A673 (cell line): ENCODE measurements around the gene SLBP. TPM values are rescaled to one million over a fixed set of nuclear protein-coding genes. Genes with fewer than 3 reads are reported as not detected.
A peak's percentile ranks its signal among the peaks of the same experiment; 100 is the strongest.

Experiments
- Bru-seq: library from RNA; stranded (reverse); fragments of 400-500 nt; gene quantifications from one replicate; lab custom pipeline; 2021; lab: Mats Ljungman, UMichigan
- BruChase-seq, 2 experiments: library from RNA; stranded (reverse); fragments of 400-500 nt; gene quantifications; one replicate each; lab custom pipeline; 2021; lab: Mats Ljungman, UMichigan
- BruUV-seq: library from RNA; stranded (reverse); fragments of 400-500 nt; replicated peaks from 2 replicates; lab custom pipeline; 2021; lab: Mats Ljungman, UMichigan
- CTCF ChIA-PET: fragments of 300-600 bp; sonication (Branson Sonifier 250); formaldehyde crosslinking; loops from one replicate; lab custom pipeline; 2022; ENCODE audit warnings: antibody characterized with exemption; lab: Charles Lee
- POLR2A ChIA-PET: fragments of 300-600 bp; sonication (Branson Sonifier 250); formaldehyde crosslinking; loops from one replicate; lab custom pipeline; 2022; ENCODE audit warnings: antibody characterized with exemption; ENCODE audit not compliant: low non-redundant PET; lab: Charles Lee
- DNase-seq: peaks from one replicate; pipeline ENCODE4 v3.0.0-alpha.2; 2015; ENCODE audit warnings: low spot score
- H3K27ac ChIP-seq: fragments of 200-600 bp; sonication (generic); 2 replicates; pipeline ENCODE4 v1.5.1; 2016; ENCODE audit warnings: mixed run types, low read depth, mild to moderate bottlenecking, mixed read lengths, antibody characterized with exemption, low read length; ENCODE audit not compliant: poor library complexity, severe bottlenecking
- H3K27me3 ChIP-seq: fragments of 200-600 bp; sonication (generic); replicated peaks from 2 replicates; pipeline ENCODE4 v1.6.1; 2017; ENCODE audit warnings: mixed run types, low read depth, mild to moderate bottlenecking, mixed read lengths, antibody characterized with exemption, low read length; ENCODE audit not compliant: insufficient read depth, poor library complexity
- H3K36me3 ChIP-seq: fragments of 200-600 bp; sonication (generic); 2 replicates; pipeline ENCODE4 v1.6.1; 2016; ENCODE audit warnings: mixed run types, mild to moderate bottlenecking, mixed read lengths, antibody characterized with exemption, low read length; ENCODE audit not compliant: insufficient read depth, poor library complexity, severe bottlenecking
- H3K4me1 ChIP-seq: fragments of 200-600 bp; sonication (generic); 2 replicates; pipeline ENCODE4 v1.6.1; 2017; ENCODE audit warnings: mixed run types, mild to moderate bottlenecking, mixed read lengths, antibody characterized with exemption, low read length; ENCODE audit not compliant: insufficient read depth, poor library complexity, severe bottlenecking
- H3K4me3 ChIP-seq: fragments of 200-600 bp; sonication (generic); 2 replicates; pipeline ENCODE4 v1.5.1; 2016; ENCODE audit warnings: low read depth, mixed run types, mild to moderate bottlenecking, mixed read lengths, low read length; ENCODE audit not compliant: poor library complexity, severe bottlenecking
- H3K9me3 ChIP-seq: fragments of 200-600 bp; sonication (generic); 2 replicates; pipeline ENCODE4 v1.6.1; 2016; ENCODE audit warnings: mixed run types, low read depth, mild to moderate bottlenecking, mixed read lengths, antibody characterized with exemption, low read length; ENCODE audit not compliant: poor library complexity, severe bottlenecking
- CTCF ChIP-seq: fragments of 300-800, 200-600 bp; sonication (generic); conservative IDR thresholded peaks from 2 replicates; pipeline ENCODE4 v1.5.1; 2017; ENCODE audit warnings: low read depth, mild to moderate bottlenecking, antibody characterized with exemption, low read length, moderate library complexity, mixed read lengths
- EZH2 ChIP-seq: fragments of 200-600 bp; sonication (generic); IDR thresholded peaks from 2 replicates; pipeline ENCODE4 v1.6.1; 2017; ENCODE audit warnings: borderline replicate concordance, low read depth, mild to moderate bottlenecking, mixed read lengths, antibody characterized with exemption, low read length; ENCODE audit not compliant: poor library complexity, severe bottlenecking
- intact Hi-C: fragments of 100-400 bp; cut with micrococcal nuclease; formaldehyde crosslinking; loops from one replicate; pipeline ENCODE4 v1.10.0; 2022; ENCODE audit not compliant: unreplicated experiment
- long read RNA-seq: library from polyadenylated mRNA; stranded (forward); transcript quantifications from one replicate; pipeline ENCODE4 v2.0.0, GENCODE V29; 2022
- total RNA-seq: library from RNA; stranded (reverse); gene quantifications from 2 replicates; pipeline ENCODE4 v1.2.3, GENCODE V29; 2021

SLBP gene
- total RNA-seq (85.5 and 89.5 TPM in 2 replicates), Bru-seq, nascent RNA (percentile 91 among the genes with signal in this experiment), BruChase-seq, experiment 1, labeled RNA remaining after a 2-hour chase (percentile 88 among the genes with signal in this experiment), BruChase-seq, experiment 2, labeled RNA remaining after a 6-hour chase (percentile 86 among the genes with signal in this experiment)
- long read RNA-seq, transcript SLBP-205 (7 exons, 987 nt): minor isoform, 15 of 180 reads
- long read RNA-seq, transcript SLBP-206 (8 exons, 1,977 nt): major isoform, 147 of 180 reads
- long read RNA-seq, partial matches to known transcripts: 10 of 180 reads
- long read RNA-seq, other reads (novel, unspliced or antisense): 7 of 180 reads

GRCh38 chr4:1712216-1713002 lies at the start of gene SLBP:
TSS of gene SLBP (minus strand) at chr4:1712319. CDS start at chr4:1712188, 131 bp downstream.
- Histone ChIP-seq H3K4me3 (peak within 1 kb of the TSS; percentile 85), H3K36me3 (peaks cover 31% of the 10 kb centered on the region), H3K27ac (peak within 1 kb of the TSS; percentile 100), H3K4me1 (peaks cover 24% of the 10 kb centered on the region), H3K9me3 (no peaks in the 10 kb centered on the region), H3K27me3 (no peaks in the 10 kb centered on the region)
- no TSS peak for BruUV-seq
- POLR2A ChIA-PET: interaction anchor here (0.6 to 0.7 kb wide), 2 partner anchors 9 to 16 kb away, joined by 3 to 4 read pairs; partner anchors contain the start of genes TACC3 and TMEM129
- TF ChIP-seq CTCF (no peak), EZH2 (no peak)
- intact Hi-C loops: no loop called here
- CTCF ChIA-PET: interaction anchor here (1.0 kb wide), 1 partner anchor 19 kb away, joined by 5 read pairs; no protein-coding TSS in a partner anchor
- peak; percentile 98 for DNase-seq

- no peak overlapping the region for H3K27ac ChIP-seq
- no peak for TF ChIP-seq EZH2
- no peak for TF ChIP-seq CTCF
- peaks cover 4% of the 10 kb centered on the region for H3K4me1 ChIP-seq
- intact Hi-C loops: no loop called here
- no peaks in the 10 kb centered on the region for H3K27me3 ChIP-seq
- H3K9me3 ChIP-seq: no peaks in the 10 kb centered on the region
- no peak overlapping the region for H3K4me3 ChIP-seq
- H3K36me3 ChIP-seq: no peaks in the 10 kb centered on the region
- POLR2A ChIA-PET: no interaction called here
- CTCF ChIA-PET: no interaction called here
- BruUV-seq: no TSS peak
- DNase-seq: no peak
Observed at GRCh38 chr4:1761130-1761689, 49.1 kb upstream of the SLBP start.

- no peak for DNase-seq
- ChIA-PET POLR2A (no interaction called here), CTCF (no interaction called here)
- H3K27me3 ChIP-seq: no peaks in the 10 kb centered on the region
- no peaks in the 10 kb centered on the region for H3K36me3 ChIP-seq
- TF ChIP-seq EZH2: no peak
- TF ChIP-seq CTCF: no peak
- H3K27ac ChIP-seq: no peak overlapping the region
- no TSS peak for BruUV-seq
- no peaks in the 10 kb centered on the region for H3K9me3 ChIP-seq
- H3K4me1 ChIP-seq: peaks cover 4% of the 10 kb centered on the region
- intact Hi-C loops: no loop called here
- no peak overlapping the region for H3K4me3 ChIP-seq
Observed at GRCh38 chr4:1760521-1761071, 48.5 kb upstream of the SLBP start.
